Jurkat, Clone E6-1 (cell line): Measurements from ENCODE around the gene DLL4.

ENCODE experiments used
- DNase-seq: peaks from one replicate; pipeline ENCODE4 v3.0.0-alpha.2; 2011; ENCODE audit warnings: low read depth, low spot score
- H3K4me3 ChIP-seq: 2 replicates; pipeline ENCODE4 v1.5.1; 2011; ENCODE audit warnings: mild to moderate bottlenecking, low read length, control low read depth, moderate library complexity

DLL4 gene

GRCh38 chr15:40904552-40905201, 24.5 kb upstream of the DLL4 start:
- H3K4me3 ChIP-seq = no peak overlapping the region
- DNase-seq = no peak

- DNase-seq = peak; percentile 60
Observed at GRCh38 chr15:40906091-40906990, 22.8 kb upstream of the DLL4 start.

GRCh38 chr15:40906991-40907802, 21.9 kb upstream of the DLL4 start:
- peak overlapping the region; percentile 68 for H3K4me3 ChIP-seq
- peak; percentile 66 for DNase-seq

More at GRCh38 chr15:40906091-40906990, 22.8 kb upstream of the DLL4 start:
- peak overlapping the region; percentile 68 for H3K4me3 ChIP-seq

- H3K4me3 ChIP-seq = no peak overlapping the region
- no peak for DNase-seq
Observed at GRCh38 chr15:40908095-40908494, 21.0 kb upstream of the DLL4 start.

GRCh38 chr15:40909662-40910630, 19.2 kb upstream of the DLL4 start:
- no peak for DNase-seq
- H3K4me3 ChIP-seq = no peak overlapping the region

GRCh38 chr15:40911141-40911540, 18.0 kb upstream of the DLL4 start:
- no peak overlapping the region for H3K4me3 ChIP-seq
- no peak for DNase-seq

GRCh38 chr15:40911693-40912092, 17.4 kb upstream of the DLL4 start:
- no peak overlapping the region for H3K4me3 ChIP-seq
- no peak for DNase-seq

GRCh38 chr15:40912478-40912877, 16.7 kb upstream of the DLL4 start:
- no peak for DNase-seq
- H3K4me3 ChIP-seq = no peak overlapping the region

GRCh38 chr15:40914013-40914412, 15.1 kb upstream of the DLL4 start:
- DNase-seq = no peak
- no peak overlapping the region for H3K4me3 ChIP-seq

GRCh38 chr15:40914486-40914885, 14.7 kb upstream of the DLL4 start:
- no peak for DNase-seq
- H3K4me3 ChIP-seq = no peak overlapping the region

- no peak overlapping the region for H3K4me3 ChIP-seq
Observed at GRCh38 chr15:40915116-40915661, 14.0 kb upstream of the DLL4 start.

GRCh38 chr15:40915679-40916078, 13.5 kb upstream of the DLL4 start:
- DNase-seq = no peak
- no peak overlapping the region for H3K4me3 ChIP-seq

More at GRCh38 chr15:40915116-40915661, 14.0 kb upstream of the DLL4 start:
- DNase-seq = no peak

GRCh38 chr15:40917585-40917984, 11.6 kb upstream of the DLL4 start:
- DNase-seq = no peak
- no peak overlapping the region for H3K4me3 ChIP-seq

- DNase-seq = no peak
- H3K4me3 ChIP-seq = no peak overlapping the region
Observed at GRCh38 chr15:40918146-40918798, 10.9 kb upstream of the DLL4 start.

- DNase-seq = no peak
- H3K4me3 ChIP-seq = no peak overlapping the region
Observed at GRCh38 chr15:40918799-40919392, 10.2 kb upstream of the DLL4 start.

- no peak overlapping the region for H3K4me3 ChIP-seq
- DNase-seq = no peak
Observed at GRCh38 chr15:40921949-40922607, 7.1 kb upstream of the DLL4 start.

- DNase-seq = no peak
- no peak overlapping the region for H3K4me3 ChIP-seq
Observed at GRCh38 chr15:40922608-40923005, 6.5 kb upstream of the DLL4 start.
